Measurements from ENCODE around the gene FLOT1. TPM values are rescaled to one million over a fixed set of nuclear protein-coding genes. Genes with fewer than 3 reads are reported as not detected.
"Not testable (repeated sequence)": the region's sequence is repeated elsewhere in the genome, so short reads cannot be mapped to it uniquely, and the experiment has no call there.

Gene FLOT1
- total and polyA plus RNA-seq, 2 of the 13 experiments (the other 11 are each of a cell fraction or from before 2014, with no cell fraction given), result 82.3 to 130 TPM

GRCh38 chr6:30764490-30765043 lies 22.1 kb upstream of the FLOT1 start (continued):
- TF ChIP-seq ZFY (CRISPR knock-in tag; IDR thresholded peaks at IDR 0.05) (0 out of 2 replicates have a peak, but pooled peaks have one; percentile 6), KMT2B (CRISPR knock-in tag; IDR thresholded peaks at IDR 0.05) (peak; percentile 19; the same call in 1 of the 2 replicates), NONO (CRISPR knock-in tag; conservative IDR thresholded peaks at IDR 0.05) (0 out of 2 replicates have a peak, but pooled peaks have one; percentile 2), TCF12 (CRISPR knock-in tag; IDR thresholded peaks at IDR 0.05) (peak; percentile 88; the same call in 1 of the 2 replicates), FOSL2 (CRISPR knock-in tag; IDR thresholded peaks at IDR 0.05) (peak; percentile 3; the same call in 1 of the 2 replicates), ZNF430 (CRISPR knock-in tag; IDR thresholded peaks at IDR 0.05) (peak; percentile 45; the same call in 1 of the 2 replicates), GABPB1 (CRISPR knock-in tag; IDR thresholded peaks at IDR 0.05) (0 out of 2 replicates have a peak, but pooled peaks have one; percentile 40), KDM3A (CRISPR knock-in tag; IDR thresholded peaks at IDR 0.05; ENCODE audit: low read depth) (peak; percentile 11; the same call in 1 of the 2 replicates), ATF4 (CRISPR knock-in tag; IDR thresholded peaks at IDR 0.05) (0 out of 4 replicates have a peak, but pooled peaks of 1 of the 2 experiments have one; percentile 16), ZBTB10 (CRISPR knock-in tag; IDR thresholded peaks at IDR 0.05; ENCODE audit: borderline replicate concordance) (0 out of 2 replicates have a peak, but pooled peaks have one; percentile 19), SNAI1 (CRISPR knock-in tag; IDR thresholded peaks at IDR 0.05; ENCODE audit: borderline replicate concordance) (0 out of 2 replicates have a peak, but pooled peaks have one; percentile 9), ZEB1 (IDR thresholded peaks at IDR 0.05; ENCODE audit: insufficient replicate concordance, low read depth) (peak; percentile 90), RORA (CRISPR knock-in tag; IDR thresholded peaks at IDR 0.05) (peak; percentile 43; the same call in 1 of the 2 replicates), HNF1B (CRISPR knock-in tag; IDR thresholded peaks at IDR 0.05) (0 out of 2 replicates have a peak, but pooled peaks have one; percentile 5), BRD4 (CRISPR knock-in tag; IDR thresholded peaks at IDR 0.05) (peak; percentile 9; the same call in 1 of the 2 replicates), ZSCAN29 (CRISPR knock-in tag; conservative IDR thresholded peaks at IDR 0.05) (peak; percentile 36; the same call in 1 of the 2 replicates), ZNF605 (CRISPR knock-in tag; IDR thresholded peaks at IDR 0.05) (peak; percentile 48; the same call in 1 of the 2 replicates), SATB2 (CRISPR knock-in tag; IDR thresholded peaks at IDR 0.05) (peak; percentile 87), NFATC3 (CRISPR knock-in tag; IDR thresholded peaks at IDR 0.05) (0 out of 2 replicates have a peak, but pooled peaks have one; percentile 1), NR2C2 (CRISPR knock-in tag; IDR thresholded peaks at IDR 0.05; ENCODE audit: borderline replicate concordance) (0 out of 2 replicates have a peak, but pooled peaks have one; percentile 4), ZNF317 (CRISPR knock-in tag; IDR thresholded peaks at IDR 0.05) (peak; percentile 55; the same call in 1 of the 2 replicates)
- TF ChIP-seq NONO, TCF12 (IDR thresholded peaks at IDR 0.05): not testable (repeated sequence)
- TF ChIP-seq, protein P1, sequence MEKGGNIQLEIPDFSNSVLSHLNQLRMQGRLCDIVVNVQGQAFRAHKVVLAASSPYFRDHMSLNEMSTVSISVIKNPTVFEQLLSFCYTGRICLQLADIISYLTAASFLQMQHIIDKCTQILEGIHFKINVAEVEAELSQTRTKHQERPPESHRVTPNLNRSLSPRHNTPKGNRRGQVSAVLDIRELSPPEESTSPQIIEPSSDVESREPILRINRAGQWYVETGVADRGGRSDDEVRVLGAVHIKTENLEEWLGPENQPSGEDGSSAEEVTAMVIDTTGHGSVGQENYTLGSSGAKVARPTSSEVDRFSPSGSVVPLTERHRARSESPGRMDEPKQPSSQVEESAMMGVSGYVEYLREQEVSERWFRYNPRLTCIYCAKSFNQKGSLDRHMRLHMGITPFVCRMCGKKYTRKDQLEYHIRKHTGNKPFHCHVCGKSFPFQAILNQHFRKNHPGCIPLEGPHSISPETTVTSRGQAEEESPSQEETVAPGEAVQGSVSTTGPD (CRISPR knock-in tag; IDR thresholded peaks at IDR 0.05), result peak; percentile 45; the same call in 1 of the 2 replicates
